Activated T-helper 17 cell treated with anti-CD3 and anti-CD28 coated beads, Interleukin-2, amount 50 U/mL, for 72 hours (primary cell): ENCODE data around the gene TMEM141. TPM values are rescaled to one million over a fixed set of nuclear protein-coding genes. Genes with fewer than 3 reads are reported as not detected.

ENCODE experiments used
- ATAC-seq: fragments of 150-1000 bp; cut with Tn5 transposase; replicated peaks from 2 replicates; pipeline ENCODE4 v1.10.0; 2021; ENCODE audit warnings: mild to moderate bottlenecking, moderate library complexity
- H3K27ac Mint-ChIP-seq: one replicate; pipeline ENCODE4 v1.8.0; 2022; ENCODE audit warnings: mixed read lengths
- H3K27me3 Mint-ChIP-seq: one replicate; pipeline ENCODE4 v1.8.0; 2022; ENCODE audit warnings: mixed read lengths
- H3K36me3 Mint-ChIP-seq: one replicate; pipeline ENCODE4 v1.8.0; 2022; ENCODE audit warnings: low read depth, mild to moderate bottlenecking, mixed read lengths
- H3K4me1 Mint-ChIP-seq: one replicate; pipeline ENCODE4 v1.8.0; 2022; ENCODE audit warnings: mixed read lengths
- H3K4me3 Mint-ChIP-seq: one replicate; pipeline ENCODE4 v1.8.0; 2022; ENCODE audit warnings: mild to moderate bottlenecking, mixed read lengths
- H3K9me3 Mint-ChIP-seq: one replicate; pipeline ENCODE4 v1.8.0; 2022; ENCODE audit warnings: mixed read lengths
- total RNA-seq, 2 donors: library from RNA; stranded (reverse); gene quantifications; one replicate each; pipeline ENCODE4 v1.2.3, GENCODE V29; 2022

The TMEM141 gene
- total RNA-seq, 2 donors from 2014 or later = 30.1 to 30.7 TPM

DNA sequence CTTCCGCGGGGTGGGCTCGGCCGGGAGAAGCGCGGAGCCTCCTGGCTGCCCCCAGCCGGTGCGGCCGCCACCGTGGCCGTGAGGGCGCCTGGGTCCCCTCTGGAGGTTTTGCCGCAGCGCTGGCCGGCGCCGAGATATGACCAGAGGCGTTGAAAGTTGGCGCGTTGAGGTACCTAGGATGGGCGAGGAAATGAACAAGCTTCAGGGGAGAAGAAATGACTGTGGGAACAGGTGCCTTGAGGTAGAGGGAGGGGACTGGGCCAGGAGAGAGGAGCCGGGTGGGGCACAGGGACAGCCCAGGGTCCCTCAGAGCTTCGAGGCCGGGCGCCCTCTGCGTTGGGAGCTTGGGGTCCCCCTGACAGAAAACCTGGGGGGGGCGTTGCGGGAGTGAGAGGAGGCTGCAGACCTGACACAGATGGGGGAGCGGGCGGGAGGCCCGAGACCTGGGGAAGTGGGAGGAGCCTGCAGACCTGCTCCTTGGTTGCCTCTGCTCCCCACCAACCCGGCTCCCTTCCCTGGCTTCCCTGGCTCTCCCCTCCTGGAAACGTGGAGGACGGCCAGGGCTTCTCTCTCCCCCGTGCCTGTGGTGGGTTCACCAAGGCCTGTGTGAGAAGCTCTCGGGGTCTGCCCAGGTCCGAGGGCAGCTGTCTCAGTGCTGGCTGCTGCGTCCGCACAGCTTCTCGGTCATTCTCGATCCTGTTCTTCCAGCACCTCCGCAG, 30.8 kb downstream of the TMEM141 start:
- Mint-ChIP-seq H3K27me3 (no peaks in the 10 kb centered on the region), H3K4me1 (peaks cover 4% of the 10 kb centered on the region), H3K36me3 (peaks cover 42% of the 10 kb centered on the region), H3K9me3 (no peaks in the 10 kb centered on the region), H3K4me3 (no peak overlapping the region), H3K27ac (no peak overlapping the region)
- ATAC-seq = no peak

DNA sequence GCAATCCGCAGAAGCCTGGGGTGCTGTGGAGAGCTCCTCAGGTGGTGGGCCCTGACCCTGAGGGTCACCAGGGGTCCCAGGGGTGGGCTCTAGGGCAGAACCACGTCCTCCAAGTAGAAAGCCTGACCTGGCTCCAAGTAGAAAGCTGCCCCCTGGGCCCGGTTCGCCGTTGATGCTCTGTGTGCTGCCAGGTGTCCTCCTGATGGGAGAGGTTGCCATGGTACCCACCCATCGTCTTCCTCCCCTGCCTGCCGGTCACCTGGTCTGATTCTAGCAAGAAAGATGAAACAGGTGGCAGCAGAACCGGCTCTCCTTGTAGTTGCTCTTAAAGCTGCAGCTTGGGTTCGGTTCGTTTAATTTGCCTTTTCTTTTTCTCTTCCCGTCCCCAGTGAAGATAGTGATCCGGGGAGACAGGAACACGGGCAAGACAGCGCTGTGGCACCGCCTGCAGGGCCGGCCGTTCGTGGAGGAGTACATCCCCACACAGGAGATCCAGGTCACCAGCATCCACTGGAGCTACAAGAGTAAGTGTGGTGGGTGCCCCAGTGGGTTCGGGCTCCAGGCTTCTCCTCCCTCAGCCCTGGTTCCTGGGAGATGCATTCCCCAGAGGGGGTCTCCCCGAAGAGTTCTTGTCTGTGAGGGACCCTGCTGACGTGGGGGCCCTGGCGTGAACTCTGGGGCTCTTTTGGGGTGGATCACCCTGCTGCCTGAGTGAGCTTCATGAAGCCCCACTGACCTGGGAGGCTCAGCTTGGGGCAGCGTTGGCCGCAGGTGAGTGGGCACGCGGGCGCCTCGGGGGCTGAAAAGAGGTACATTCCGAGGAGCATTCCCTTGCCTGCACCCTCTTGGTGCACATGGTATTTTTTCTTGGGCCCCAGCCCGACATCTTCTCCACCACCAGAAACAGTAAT, 32.2 kb downstream of the TMEM141 start:
- ATAC-seq = no peak
- peaks cover 4% of the 10 kb centered on the region for H3K4me1 Mint-ChIP-seq
- H3K36me3 Mint-ChIP-seq = peaks cover 28% of the 10 kb centered on the region
- H3K27ac Mint-ChIP-seq = no peak overlapping the region
- H3K27me3 Mint-ChIP-seq = no peaks in the 10 kb centered on the region
- no peak overlapping the region for H3K4me3 Mint-ChIP-seq
- no peaks in the 10 kb centered on the region for H3K9me3 Mint-ChIP-seq

DNA sequence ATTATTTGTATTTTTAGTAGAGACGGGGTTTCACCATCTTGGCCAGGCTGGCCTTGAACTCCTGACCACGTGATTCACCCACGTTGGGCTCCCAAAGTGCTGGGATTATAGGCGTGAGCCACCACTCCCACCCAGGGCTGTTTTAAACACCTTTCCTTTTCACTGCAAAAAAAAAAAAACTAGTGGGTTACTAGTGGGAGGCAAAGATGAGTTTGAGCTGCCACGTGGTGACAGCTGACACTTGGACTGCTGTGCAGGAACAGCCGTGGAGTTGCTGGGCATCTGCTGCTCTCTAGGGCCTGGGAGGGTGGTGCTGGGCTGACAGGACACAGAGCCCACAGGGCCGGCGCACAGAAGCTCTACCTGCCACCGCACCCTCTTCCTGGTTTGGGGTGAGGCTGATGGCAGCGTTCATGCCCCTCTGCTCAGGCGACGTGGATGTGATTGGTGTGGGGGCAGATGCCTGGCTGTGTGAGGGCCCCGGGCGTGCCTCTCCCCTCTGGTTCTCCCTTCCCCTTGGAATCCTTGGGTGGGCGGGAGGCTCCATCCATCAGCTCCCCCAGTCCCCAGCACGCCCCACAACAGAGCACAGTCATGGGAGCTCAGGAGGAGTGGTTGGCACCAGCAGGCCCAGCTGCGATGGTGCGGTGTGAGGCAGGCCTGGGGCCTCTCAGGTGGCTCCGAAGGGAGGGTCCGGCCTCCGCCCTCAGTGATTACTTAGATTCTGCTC, 33.5 kb downstream of the TMEM141 start:
- ATAC-seq = no peak
- no peaks in the 10 kb centered on the region for H3K27me3 Mint-ChIP-seq
- peaks cover 21% of the 10 kb centered on the region for H3K36me3 Mint-ChIP-seq
- no peak overlapping the region for H3K27ac Mint-ChIP-seq
- peaks cover 4% of the 10 kb centered on the region for H3K4me1 Mint-ChIP-seq
- H3K9me3 Mint-ChIP-seq = no peaks in the 10 kb centered on the region
- H3K4me3 Mint-ChIP-seq = no peak overlapping the region

GRCh38 chr9:136825295-136826187, 34.4 kb downstream of the TMEM141 start:
- ATAC-seq = no peak
- Mint-ChIP-seq H3K27me3 (no peaks in the 10 kb centered on the region), H3K9me3 (no peaks in the 10 kb centered on the region), H3K36me3 (peaks cover 21% of the 10 kb centered on the region), H3K4me1 (peaks cover 4% of the 10 kb centered on the region), H3K4me3 (no peak overlapping the region), H3K27ac (no peak overlapping the region)

DNA sequence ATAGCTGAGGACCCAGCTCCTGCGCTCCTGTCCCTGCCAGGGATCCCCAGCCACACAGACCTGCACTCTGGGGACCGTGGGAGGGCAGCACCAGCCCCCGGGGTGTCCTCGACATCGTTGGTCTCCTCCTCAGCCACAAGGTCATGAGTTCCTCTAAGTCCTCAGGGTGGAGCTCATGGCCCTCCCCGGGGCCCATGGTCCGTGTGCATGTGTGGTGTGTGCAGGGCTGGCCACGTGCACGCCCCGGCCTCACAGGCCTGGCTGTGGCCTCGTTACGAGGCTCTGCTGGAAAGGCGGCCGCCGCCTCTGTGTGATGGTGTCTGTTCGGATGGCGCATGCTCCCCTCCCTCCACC, 35.0 kb downstream of the TMEM141 start:
- no peaks in the 10 kb centered on the region for H3K9me3 Mint-ChIP-seq
- H3K4me3 Mint-ChIP-seq = no peak overlapping the region
- H3K36me3 Mint-ChIP-seq = peaks cover 21% of the 10 kb centered on the region
- H3K27me3 Mint-ChIP-seq = no peaks in the 10 kb centered on the region
- H3K4me1 Mint-ChIP-seq = no peaks in the 10 kb centered on the region
- H3K27ac Mint-ChIP-seq = no peak overlapping the region
- no peak for ATAC-seq

GRCh38 chr9:136826703-136827582, 35.8 kb downstream of the TMEM141 start:
- Mint-ChIP-seq H3K27me3 (no peaks in the 10 kb centered on the region), H3K4me1 (no peaks in the 10 kb centered on the region), H3K9me3 (no peaks in the 10 kb centered on the region), H3K36me3 (peaks cover 21% of the 10 kb centered on the region), H3K27ac (no peak overlapping the region), H3K4me3 (no peak overlapping the region)
- no peak for ATAC-seq

GRCh38 chr9:136827794-136828473, 36.8 kb downstream of the TMEM141 start:
- no peak overlapping the region for H3K27ac Mint-ChIP-seq
- ATAC-seq = no peak

GRCh38 chr9:136828474-136829140, 37.5 kb downstream of the TMEM141 start:
- ATAC-seq = no peak
- no peaks in the 10 kb centered on the region for H3K27me3 Mint-ChIP-seq

More at GRCh38 chr9:136827794-136828473, 36.8 kb downstream of the TMEM141 start:
- H3K36me3 Mint-ChIP-seq = peaks cover 21% of the 10 kb centered on the region
- no peak overlapping the region for H3K4me3 Mint-ChIP-seq
- no peaks in the 10 kb centered on the region for H3K27me3 Mint-ChIP-seq
- no peaks in the 10 kb centered on the region for H3K4me1 Mint-ChIP-seq
- no peaks in the 10 kb centered on the region for H3K9me3 Mint-ChIP-seq

GRCh38 chr9:136829412-136829811, 38.3 kb downstream of the TMEM141 start:
- H3K4me3 Mint-ChIP-seq = no peak overlapping the region
- H3K27ac Mint-ChIP-seq = no peak overlapping the region
- ATAC-seq = no peak

More at GRCh38 chr9:136828474-136829140, 37.5 kb downstream of the TMEM141 start:
- no peaks in the 10 kb centered on the region for H3K9me3 Mint-ChIP-seq
- no peak overlapping the region for H3K4me3 Mint-ChIP-seq
- H3K27ac Mint-ChIP-seq = no peak overlapping the region
- H3K36me3 Mint-ChIP-seq = peaks cover 16% of the 10 kb centered on the region
- H3K4me1 Mint-ChIP-seq = no peaks in the 10 kb centered on the region

DNA sequence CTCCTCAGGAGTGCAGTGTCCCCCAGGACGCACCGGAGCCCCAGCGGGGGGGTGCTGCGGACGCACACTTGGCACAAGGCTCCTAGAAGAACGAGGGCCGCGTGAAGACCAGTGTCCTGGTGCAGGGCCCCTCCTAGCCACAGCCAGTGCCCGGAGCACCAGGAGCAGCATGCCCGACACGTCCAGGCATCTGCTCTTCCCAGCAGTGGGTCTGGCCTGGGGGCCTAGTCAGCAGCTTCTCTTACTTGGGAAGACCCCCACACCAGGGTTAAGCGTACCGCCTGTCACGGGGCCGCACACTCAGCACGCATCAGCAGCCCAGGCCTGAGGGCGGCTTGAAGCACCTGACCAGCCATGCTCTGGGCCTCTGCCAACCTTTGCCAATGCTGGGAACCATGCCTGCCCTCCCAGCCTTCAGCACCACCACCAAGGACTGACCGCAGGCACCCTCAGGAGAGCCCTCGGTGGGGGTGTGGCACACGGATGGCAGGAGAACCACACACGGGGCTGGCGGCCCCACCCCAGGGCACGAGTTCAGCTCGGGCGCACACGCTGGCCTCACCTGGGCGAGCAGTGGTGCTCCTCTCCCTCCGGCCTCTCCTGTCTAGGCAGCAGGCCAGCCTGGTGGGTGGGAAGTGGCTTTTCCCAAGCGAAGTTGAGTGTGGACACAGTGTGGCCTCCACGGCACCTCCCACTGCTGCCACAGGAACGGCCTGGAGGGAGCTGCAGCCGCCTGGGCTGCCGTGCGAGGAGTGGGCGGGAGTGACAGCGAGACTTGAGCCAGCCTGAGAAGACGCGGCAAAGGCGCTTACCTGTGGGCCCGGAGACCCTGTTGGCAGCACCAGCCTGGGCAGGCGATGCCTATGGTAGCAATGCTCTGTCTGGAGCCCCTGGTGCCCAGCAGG, 39.1 kb downstream of the TMEM141 start:
- peaks cover 7% of the 10 kb centered on the region for H3K36me3 Mint-ChIP-seq
- no peak overlapping the region for H3K27ac Mint-ChIP-seq

More at GRCh38 chr9:136829412-136829811, 38.3 kb downstream of the TMEM141 start:
- H3K4me1 Mint-ChIP-seq = no peaks in the 10 kb centered on the region
- H3K9me3 Mint-ChIP-seq = no peaks in the 10 kb centered on the region
- H3K36me3 Mint-ChIP-seq = peaks cover 8% of the 10 kb centered on the region
- H3K27me3 Mint-ChIP-seq = no peaks in the 10 kb centered on the region

GRCh38 chr9:136831002-136831719, 40.0 kb downstream of the TMEM141 start:
- Mint-ChIP-seq H3K27me3 (no peaks in the 10 kb centered on the region), H3K9me3 (no peaks in the 10 kb centered on the region), H3K36me3 (peaks cover 2% of the 10 kb centered on the region), H3K4me1 (no peaks in the 10 kb centered on the region), H3K27ac (no peak overlapping the region), H3K4me3 (no peak overlapping the region)
- ATAC-seq = no peak

More for the DNA sequence above, 39.1 kb downstream of the TMEM141 start:
- Mint-ChIP-seq H3K4me1 (no peaks in the 10 kb centered on the region), H3K4me3 (no peak overlapping the region), H3K9me3 (no peaks in the 10 kb centered on the region), H3K27me3 (no peaks in the 10 kb centered on the region)
- ATAC-seq = no peak
